Subcutaneous abdominal adipose tissue (tissue), 5 donors: ENCODE measurements around the gene ZFYVE28.

ENCODE experiments used
- H3K27ac ChIP-seq: one replicate; pipeline ENCODE4 v1.7.0; 2013; ENCODE audit warnings: low read depth, mild to moderate bottlenecking, inconsistent platforms, low read length, moderate library complexity
- H3K27me3 ChIP-seq, 5 donors: one replicate each; pipeline ENCODE4 v1.7.0; 2013; ENCODE audit warnings: low read length in 5 of 5, inconsistent platforms in 1 of 5; ENCODE audit not compliant: control insufficient read depth in 5 of 5, insufficient read depth in 4 of 5
- H3K36me3 ChIP-seq, 5 donors: one replicate each; pipeline ENCODE4 v1.7.0; 2013; ENCODE audit warnings: low read length in 5 of 5; ENCODE audit not compliant: control insufficient read depth in 5 of 5, insufficient read depth in 5 of 5
- H3K4me1 ChIP-seq, 5 donors: one replicate each; pipeline ENCODE4 v1.7.0; 2013; ENCODE audit warnings: low read length in 5 of 5, mild to moderate bottlenecking in 3 of 5, moderate library complexity in 1 of 5; ENCODE audit not compliant: control insufficient read depth in 5 of 5, insufficient read depth in 5 of 5
- H3K4me3 ChIP-seq, 5 donors: one replicate each; pipeline ENCODE4 v1.7.0; 2013; ENCODE audit warnings: low read length in 5 of 5, low read depth in 1 of 5
- H3K9ac ChIP-seq, 5 donors: one replicate each; pipeline ENCODE4 v1.7.0; 2013; ENCODE audit warnings: low read length in 5 of 5, mild to moderate bottlenecking in 4 of 5, moderate library complexity in 3 of 5
- H3K9me3 ChIP-seq, 5 donors: one replicate each; pipeline ENCODE4 v1.7.0; 2013; ENCODE audit warnings: low read length in 5 of 5; ENCODE audit not compliant: control insufficient read depth in 5 of 5
- donor health status: healthy.
- donor health status: healthy.
- donor health status: healthy.
- donor health status: healthy.
- donor health status: healthy.

Gene ZFYVE28

DNA sequence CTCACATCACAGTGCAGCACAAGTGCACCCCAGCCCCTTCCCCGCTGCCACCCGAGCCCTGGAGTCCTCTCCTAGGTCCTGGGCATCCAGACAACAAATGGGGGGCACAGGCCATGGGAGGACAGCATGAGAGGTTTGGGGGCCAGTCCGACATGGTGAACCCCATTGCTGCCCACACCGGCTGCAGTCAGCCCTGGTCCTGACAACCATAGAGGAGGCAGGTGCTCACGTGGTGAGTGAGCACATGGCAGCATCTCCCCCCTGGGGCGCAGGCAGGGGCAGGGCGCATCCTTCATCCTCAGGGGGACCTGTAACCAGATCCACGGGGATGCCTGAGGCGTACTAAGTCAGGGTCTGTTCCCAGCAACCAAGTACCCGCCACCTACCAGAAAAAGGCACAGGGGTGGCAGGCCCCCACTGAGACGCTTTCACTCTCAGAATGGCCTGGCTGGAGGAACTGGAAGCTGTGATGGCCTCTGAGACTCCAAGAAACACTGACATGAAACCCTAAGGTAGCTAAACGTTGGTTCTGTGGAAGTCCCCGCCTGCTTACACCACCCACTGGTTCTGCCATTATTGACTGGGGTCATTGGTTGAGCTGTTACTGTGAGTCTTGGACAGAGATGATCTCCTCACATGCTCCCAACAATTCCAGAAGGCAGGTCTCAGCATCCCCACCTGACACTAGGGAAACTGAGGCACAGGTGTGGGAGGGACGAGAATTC is 6.5 kb downstream of the ZFYVE28 start:
- no peaks in the 10 kb centered on the region for H3K36me3 ChIP-seq
- no peak overlapping the region for H3K4me3 ChIP-seq
- peak overlapping the region; percentile 24 for H3K27ac ChIP-seq
- H3K27me3 ChIP-seq, result peaks cover 4 to 23% (median 9%) of the 10 kb centered on the region in 5 donors
- peak overlapping the region in 1 of 5 donors; percentile 25 for H3K9ac ChIP-seq
- peaks cover 17 to 43% (median 33%) of the 10 kb centered on the region in 5 donors for H3K4me1 ChIP-seq
- H3K9me3 ChIP-seq, result no peaks in the 10 kb centered on the region

DNA sequence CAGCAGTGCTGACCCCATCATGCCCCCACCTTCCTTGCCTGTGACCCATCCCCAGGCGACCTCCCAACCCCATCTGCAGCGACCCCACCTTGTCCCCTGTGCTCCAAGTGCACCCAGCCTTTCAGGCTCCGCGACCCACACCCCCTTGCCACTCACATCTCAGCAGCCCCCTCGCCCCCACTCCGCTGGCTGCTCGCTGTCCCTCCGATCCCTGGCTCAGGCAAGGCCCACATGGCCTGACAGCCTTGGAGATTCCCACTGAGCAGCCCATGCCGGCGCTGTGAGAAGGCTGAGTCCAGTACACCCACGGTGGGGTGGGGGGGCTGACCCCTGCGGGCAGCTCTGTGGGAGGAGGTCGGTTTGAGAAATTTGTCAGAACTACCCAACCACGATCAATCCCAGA is 9.1 kb downstream of the ZFYVE28 start:
- no peak overlapping the region for H3K27ac ChIP-seq
- no peak overlapping the region for H3K9ac ChIP-seq
- H3K9me3 ChIP-seq, result no peaks in the 10 kb centered on the region
- H3K36me3 ChIP-seq, result no peaks in the 10 kb centered on the region
- H3K4me1 ChIP-seq, result peaks cover 13 to 30% (median 23%) of the 10 kb centered on the region in 5 donors
- no peak overlapping the region for H3K4me3 ChIP-seq
- H3K27me3 ChIP-seq, result peaks cover 0 to 11% (median 0%) of the 10 kb centered on the region in 5 donors

DNA sequence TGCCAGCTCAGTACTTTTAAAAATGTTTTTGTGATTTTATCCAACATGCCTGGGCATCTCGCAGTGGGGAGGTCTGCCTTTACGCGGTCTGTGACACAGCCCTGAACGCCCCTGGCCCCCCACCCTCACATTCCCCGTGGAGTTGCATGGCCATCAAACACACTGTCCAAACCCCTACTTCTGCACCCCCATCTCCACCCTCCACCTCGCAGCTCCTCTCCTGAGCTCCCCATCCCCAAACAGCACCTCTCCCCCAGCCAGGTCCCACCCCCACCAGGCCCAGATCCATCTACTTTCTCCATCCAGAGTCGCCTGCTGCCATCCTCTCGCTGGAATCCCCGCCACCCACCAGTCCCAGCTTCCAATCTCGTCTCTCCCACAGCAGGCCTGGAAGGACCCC is 9.5 kb downstream of the ZFYVE28 start:
- peaks cover 0 to 11% (median 0%) of the 10 kb centered on the region in 5 donors for H3K27me3 ChIP-seq
- no peaks in the 10 kb centered on the region for H3K36me3 ChIP-seq
- no peaks in the 10 kb centered on the region for H3K9me3 ChIP-seq
- H3K9ac ChIP-seq, result no peak overlapping the region
- H3K27ac ChIP-seq, result no peak overlapping the region
- H3K4me3 ChIP-seq, result no peak overlapping the region
- peaks cover 10 to 26% (median 22%) of the 10 kb centered on the region in 5 donors for H3K4me1 ChIP-seq

DNA sequence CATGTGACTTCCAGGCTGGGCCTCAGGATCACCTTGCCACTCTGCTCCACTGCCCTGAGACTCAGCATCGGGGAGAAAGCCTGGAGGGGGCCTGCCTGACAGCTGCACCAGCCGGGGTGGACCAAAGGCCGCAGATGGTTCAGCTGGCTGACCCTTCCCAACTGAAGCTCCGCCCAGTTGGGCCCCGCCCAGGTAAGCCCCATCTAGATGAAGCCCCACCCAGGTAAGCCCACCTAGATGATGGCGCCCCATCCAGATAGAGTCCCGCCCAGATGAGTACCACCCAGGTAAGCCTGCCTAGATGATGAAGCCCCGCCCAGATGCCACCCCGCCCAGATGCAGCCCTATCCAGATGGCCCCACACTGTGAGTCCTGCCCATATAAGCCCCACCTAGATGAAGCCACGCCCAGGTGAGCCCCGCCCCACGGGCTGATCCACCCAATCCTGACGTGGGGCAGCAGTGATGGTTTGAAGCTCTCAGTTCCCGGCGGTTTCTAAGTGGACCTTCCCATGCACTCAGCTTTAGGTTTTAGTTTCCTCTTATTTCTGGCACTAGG is 10.0 kb downstream of the ZFYVE28 start:
- peaks cover 0 to 11% (median 0%) of the 10 kb centered on the region in 5 donors for H3K27me3 ChIP-seq
- no peak overlapping the region for H3K4me3 ChIP-seq
- no peaks in the 10 kb centered on the region for H3K9me3 ChIP-seq
- H3K36me3 ChIP-seq, result no peaks in the 10 kb centered on the region
- H3K9ac ChIP-seq, result no peak overlapping the region
- no peak overlapping the region for H3K27ac ChIP-seq
- peaks cover 9 to 22% (median 17%) of the 10 kb centered on the region in 5 donors for H3K4me1 ChIP-seq

DNA sequence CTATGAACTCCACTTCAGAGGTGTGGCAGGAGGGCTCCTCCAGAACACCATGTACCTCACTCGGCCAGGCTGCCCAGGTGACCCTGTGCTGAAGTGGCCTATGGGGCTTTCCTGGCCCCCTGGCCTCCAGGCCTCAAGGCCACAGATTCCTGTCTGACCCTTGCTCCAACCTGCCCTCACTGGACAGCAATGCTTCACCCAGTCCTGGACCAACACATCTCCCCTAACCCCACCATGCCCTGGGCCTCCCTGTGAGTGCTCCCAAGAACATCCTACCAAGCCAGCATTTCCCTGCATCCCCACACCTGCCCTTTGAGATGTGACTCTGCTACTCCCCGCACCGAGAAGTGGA is 10.5 kb downstream of the ZFYVE28 start:
- H3K4me1 ChIP-seq, result peaks cover 7 to 22% (median 12%) of the 10 kb centered on the region in 5 donors
- H3K4me3 ChIP-seq, result no peak overlapping the region
- no peaks in the 10 kb centered on the region for H3K9me3 ChIP-seq
- peaks cover 0 to 11% (median 0%) of the 10 kb centered on the region in 5 donors for H3K27me3 ChIP-seq
- no peaks in the 10 kb centered on the region for H3K36me3 ChIP-seq
- H3K27ac ChIP-seq, result no peak overlapping the region
- H3K9ac ChIP-seq, result no peak overlapping the region

DNA sequence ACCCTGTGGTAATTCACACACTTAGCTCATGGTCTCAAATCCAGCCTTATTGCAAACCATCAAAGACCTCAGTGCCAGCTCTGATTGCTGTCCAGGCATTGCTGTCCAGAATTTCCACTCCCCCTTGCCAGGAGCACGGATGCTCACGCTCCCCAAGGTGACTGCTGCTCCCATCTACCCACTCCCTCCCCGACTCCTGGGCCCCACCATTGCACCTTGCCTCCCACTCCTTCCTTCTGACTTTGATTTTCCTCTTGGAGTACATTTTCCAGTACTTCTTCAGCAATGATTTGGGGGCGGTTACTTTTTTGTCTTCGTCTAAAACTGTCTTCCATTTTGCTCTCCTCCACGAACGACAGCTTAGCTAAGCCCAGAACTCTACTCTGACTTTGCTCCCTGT is 11.5 kb downstream of the ZFYVE28 start:
- Histone ChIP-seq H3K27me3 (peaks cover 0 to 8% (median 0%) of the 10 kb centered on the region in 5 donors), H3K4me3 (no peak overlapping the region), H3K9ac (no peak overlapping the region), H3K4me1 (peaks cover 0 to 22% (median 11%) of the 10 kb centered on the region in 5 donors), H3K36me3 (no peaks in the 10 kb centered on the region), H3K27ac (no peak overlapping the region), H3K9me3 (no peaks in the 10 kb centered on the region)

DNA sequence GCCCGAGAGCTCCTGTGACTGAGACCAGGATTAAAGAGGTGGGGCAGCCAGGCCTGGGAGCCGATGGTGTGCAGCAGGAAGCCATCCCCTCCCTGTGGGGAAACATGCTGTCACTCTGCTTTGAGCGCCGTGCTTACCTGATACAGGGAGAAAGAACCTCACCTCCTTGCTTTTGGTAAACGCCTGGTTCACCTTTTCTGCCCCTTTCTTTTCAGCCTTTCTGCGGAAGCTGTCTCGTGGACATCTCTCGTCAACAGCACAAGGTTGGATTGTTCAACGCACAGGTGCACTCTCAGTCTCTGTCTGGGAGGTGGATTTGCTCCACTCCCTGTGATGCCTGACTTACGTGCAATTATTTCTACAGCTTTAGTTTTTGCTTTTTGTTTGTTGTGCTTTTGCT is 12.0 kb downstream of the ZFYVE28 start:
- H3K27ac ChIP-seq, result no peak overlapping the region
- H3K4me1 ChIP-seq, result peaks cover 1 to 22% (median 15%) of the 10 kb centered on the region in 5 donors
- H3K36me3 ChIP-seq, result no peaks in the 10 kb centered on the region
- no peak overlapping the region for H3K9ac ChIP-seq
- no peaks in the 10 kb centered on the region for H3K9me3 ChIP-seq
- H3K4me3 ChIP-seq, result no peak overlapping the region
- H3K27me3 ChIP-seq, result peaks cover 0 to 4% (median 1%) of the 10 kb centered on the region in 5 donors

DNA sequence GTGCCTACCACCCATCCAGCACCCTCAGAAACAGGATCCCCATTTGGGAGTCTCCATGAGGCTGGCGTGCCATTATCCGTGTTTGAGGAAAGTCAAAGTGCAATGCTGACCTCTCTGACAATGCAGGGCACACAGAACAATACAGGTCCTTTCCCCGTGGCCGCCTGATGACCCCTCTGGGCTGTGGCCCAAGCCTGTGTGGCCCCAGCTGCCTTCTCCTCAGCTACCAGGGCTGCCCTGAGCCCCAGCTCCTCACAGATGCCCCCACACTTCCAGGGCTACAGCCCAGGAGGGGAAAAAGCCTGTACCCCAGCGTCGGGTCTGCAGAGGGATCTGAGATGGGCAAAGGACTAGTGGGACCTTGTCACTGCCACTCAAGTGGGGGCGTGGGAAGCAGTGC is 15.5 kb downstream of the ZFYVE28 start:
- H3K27me3 ChIP-seq, result peaks cover 0 to 7% (median 2%) of the 10 kb centered on the region in 5 donors
- H3K9ac ChIP-seq, result no peak overlapping the region
- no peak overlapping the region for H3K27ac ChIP-seq
- no peaks in the 10 kb centered on the region for H3K36me3 ChIP-seq
- no peaks in the 10 kb centered on the region for H3K9me3 ChIP-seq
- peaks cover 1 to 24% (median 15%) of the 10 kb centered on the region in 5 donors for H3K4me1 ChIP-seq
- peak overlapping the region in 1 of 5 donors; percentile 51 for H3K4me3 ChIP-seq

DNA sequence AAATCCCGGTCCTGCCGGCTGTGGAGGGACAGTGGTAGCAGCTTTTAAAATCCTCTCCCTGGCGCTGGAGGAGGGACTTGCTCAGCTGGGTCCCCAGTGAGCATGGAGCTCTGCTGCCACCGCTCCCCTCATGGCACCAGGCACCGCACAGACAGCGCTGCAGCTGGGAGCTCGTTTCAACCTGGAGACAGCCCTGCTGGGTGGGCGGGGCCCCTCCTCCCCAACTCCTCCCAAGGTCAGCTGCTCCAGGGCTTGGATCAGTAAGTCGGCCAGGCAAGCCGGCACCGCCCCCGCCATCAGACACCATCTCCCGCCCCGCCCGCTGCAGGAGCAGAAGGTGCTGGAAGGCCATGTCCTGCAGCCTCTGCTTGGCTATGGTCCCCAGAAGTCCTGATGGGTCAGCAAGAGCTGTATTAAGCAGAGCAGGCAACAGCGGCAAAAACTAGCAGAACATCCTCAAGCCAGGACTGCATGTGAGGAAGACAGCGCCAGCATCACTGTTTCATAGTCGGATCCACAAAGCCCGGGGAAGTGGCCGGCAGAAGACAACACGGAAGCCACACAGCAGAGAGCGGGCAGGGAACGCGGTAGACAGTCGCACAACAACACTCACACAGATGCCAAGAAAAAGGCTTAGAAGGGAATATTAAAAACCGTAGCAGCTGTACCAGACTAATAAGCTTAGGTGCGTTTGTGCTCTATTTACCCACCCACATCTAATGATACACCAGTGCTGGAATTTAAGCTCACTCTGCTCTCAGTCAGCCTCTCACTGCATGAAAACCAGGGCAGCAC is 16.2 kb downstream of the ZFYVE28 start:
- Histone ChIP-seq H3K4me3 (peak overlapping the region; percentile 20 to 67 (median 51)), H3K4me1 (peaks cover 1 to 24% (median 15%) of the 10 kb centered on the region in 5 donors), H3K36me3 (no peaks in the 10 kb centered on the region), H3K9me3 (no peaks in the 10 kb centered on the region), H3K27me3 (peaks cover 0 to 7% (median 2%) of the 10 kb centered on the region in 5 donors), H3K27ac (no peak overlapping the region), H3K9ac (peak overlapping the region in 1 of 5 donors; percentile 52)

DNA sequence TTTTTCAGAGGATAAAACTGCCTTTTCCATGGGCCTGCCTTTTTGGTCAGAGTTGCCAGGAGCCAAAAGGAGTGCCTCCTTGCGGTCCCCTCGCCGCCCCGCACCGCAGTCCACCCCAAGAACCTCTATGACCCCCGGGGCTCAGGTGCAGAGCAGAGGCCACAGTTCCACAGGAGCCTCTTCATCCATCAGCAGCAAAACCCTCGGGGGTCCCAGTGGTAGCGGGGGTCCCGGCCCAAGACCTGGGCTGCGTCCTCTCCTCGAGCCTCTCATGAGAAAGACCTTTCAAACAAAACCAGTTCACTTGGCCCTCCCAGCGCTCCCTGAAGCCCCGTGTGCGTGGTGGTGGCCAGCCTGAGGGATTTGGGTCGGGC is 16.8 kb downstream of the ZFYVE28 start:
- Histone ChIP-seq H3K27me3 (peaks cover 0 to 7% (median 2%) of the 10 kb centered on the region in 5 donors), H3K9me3 (no peaks in the 10 kb centered on the region), H3K4me1 (peaks cover 1 to 24% (median 15%) of the 10 kb centered on the region in 5 donors), H3K36me3 (no peaks in the 10 kb centered on the region), H3K27ac (no peak overlapping the region), H3K4me3 (peak overlapping the region in 4 of 5 donors; percentile 20 to 65 (median 45)), H3K9ac (no peak overlapping the region)
